Cardiac muscle cell (in vitro differentiated cells and primary cell): ENCODE measurements around the gene PDS5B. TPM values are rescaled to one million over a fixed set of nuclear protein-coding genes. Genes with fewer than 3 reads are reported as not detected.
"Not testable (repeated sequence)": the region's sequence is repeated elsewhere in the genome, so short reads cannot be mapped to it uniquely, and the experiment has no call there.

ENCODE experiments used
- DNase-seq, 2 donors: peaks; one replicate each; pipeline versions ENCODE4 v3.0.0 to v3.0.0-alpha.2; 2010 to 2017; ENCODE audit warnings: low read depth in 1 of 2, low spot score in 1 of 2
- H3K27ac ChIP-seq: fragments of 200-600 bp; sonication (generic); 2 replicates; pipeline ENCODE4 v1.5.1; 2016
- H3K27me3 ChIP-seq: fragments of 200-600 bp; sonication (generic); 2 replicates; pipeline ENCODE4 v1.6.0; 2016; ENCODE audit warnings: control low read depth
- H3K36me3 ChIP-seq: fragments of 200-600 bp; sonication (generic); 2 replicates; pipeline ENCODE4 v1.5.1; 2016; ENCODE audit warnings: control low read depth
- H3K4me1 ChIP-seq: fragments of 200-600 bp; sonication (generic); 2 replicates; pipeline ENCODE4 v1.8.1; 2017; ENCODE audit warnings: low read depth, mild to moderate bottlenecking, mixed run types
- H3K4me3 ChIP-seq: fragments of 200-600 bp; sonication (generic); 2 replicates; pipeline ENCODE4 v1.5.1; 2016; ENCODE audit warnings: mild to moderate bottlenecking
- H3K9me3 ChIP-seq: fragments of 200-600 bp; sonication (generic); 2 replicates; pipeline ENCODE4 v1.5.1; 2017; ENCODE audit warnings: low read depth, mild to moderate bottlenecking, control low read depth
- CTCF ChIP-seq: IDR thresholded peaks from 2 replicates; pipeline ENCODE4 v1.5.1; 2012; ENCODE audit warnings: low read depth, mild to moderate bottlenecking, low read length
- polyA plus RNA-seq: library from polyadenylated mRNA; unstranded; fragments of >200 nt; fragmentation: Nextera tagmentation; extraction: Ambion mirVana; gene quantifications from 2 replicates; pipeline ENCODE4 v1.2.1, GENCODE V29; 2016
- total RNA-seq: library from RNA; depleted of rRNA; stranded (reverse); fragments of >200 nt; gene quantifications from 2 replicates; pipeline ENCODE4 v1.2.3, GENCODE V29; 2016

Gene PDS5B
- total and polyA plus RNA-seq, 2 experiments from 2014 or later: 18.4 to 26.2 TPM

GRCh38 chr13:32723987-32724386, 137.7 kb downstream of the PDS5B start:
- H3K27me3 ChIP-seq: no peaks in the 10 kb centered on the region
- no peaks in the 10 kb centered on the region for H3K9me3 ChIP-seq
- TF ChIP-seq CTCF: no peak
- DNase-seq: no peak
- no peaks in the 10 kb centered on the region for H3K4me1 ChIP-seq
- no peak overlapping the region for H3K27ac ChIP-seq
- no peak overlapping the region for H3K4me3 ChIP-seq
- no peaks in the 10 kb centered on the region for H3K36me3 ChIP-seq

DNA sequence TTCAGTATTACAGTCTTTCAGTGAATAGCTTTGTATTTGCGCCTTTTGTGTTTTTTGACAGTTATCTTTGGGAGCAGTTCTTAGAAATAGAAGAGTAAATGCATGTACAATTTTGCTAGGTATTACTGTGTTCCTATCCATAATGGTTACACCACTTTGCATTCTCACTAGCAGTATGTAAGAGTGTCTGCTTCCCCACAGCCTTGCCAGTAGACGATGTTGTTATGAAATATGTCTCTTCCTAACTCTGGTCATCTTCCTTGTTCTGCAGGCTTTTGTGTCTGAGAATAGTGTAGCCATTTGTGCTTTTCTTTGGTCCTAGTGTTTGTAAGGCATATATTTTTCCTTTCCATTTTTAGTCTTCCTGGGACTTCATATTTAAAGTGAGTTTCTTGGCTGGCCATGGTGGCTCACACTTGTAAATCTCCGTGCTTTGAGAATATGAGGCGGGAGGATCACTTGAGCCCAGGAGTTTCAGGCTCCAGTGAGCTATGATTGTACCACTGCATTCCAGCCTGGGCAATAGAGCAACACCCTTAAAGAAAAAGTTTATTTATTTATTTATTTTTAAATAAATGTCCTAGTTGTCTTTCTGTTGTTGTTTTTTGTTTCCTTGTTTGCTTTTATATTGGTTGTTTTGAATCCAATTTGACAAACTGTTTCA, 140.3 kb downstream of the PDS5B start:
- H3K4me1 ChIP-seq: no peaks in the 10 kb centered on the region
- no peak overlapping the region for H3K27ac ChIP-seq

GRCh38 chr13:32728327-32728726, 142.1 kb downstream of the PDS5B start:
- H3K27ac ChIP-seq: no peak overlapping the region
- no peak for TF ChIP-seq CTCF
- H3K4me3 ChIP-seq: no peak overlapping the region
- no peaks in the 10 kb centered on the region for H3K9me3 ChIP-seq
- no peaks in the 10 kb centered on the region for H3K36me3 ChIP-seq
- DNase-seq: no peak
- H3K27me3 ChIP-seq: no peaks in the 10 kb centered on the region
- no peaks in the 10 kb centered on the region for H3K4me1 ChIP-seq

More for the DNA sequence above, 140.3 kb downstream of the PDS5B start:
- H3K36me3 ChIP-seq: no peaks in the 10 kb centered on the region
- H3K9me3 ChIP-seq: no peaks in the 10 kb centered on the region
- no peak for TF ChIP-seq CTCF
- no peak overlapping the region for H3K4me3 ChIP-seq
- DNase-seq: peak in 1 of 2 donors; percentile 27
- H3K27me3 ChIP-seq: no peaks in the 10 kb centered on the region

- not testable (repeated sequence) for H3K27ac ChIP-seq, H3K36me3 ChIP-seq, H3K9me3 ChIP-seq, H3K4me1 ChIP-seq, H3K27me3 ChIP-seq, H3K4me3 ChIP-seq, DNase-seq
Measured at GRCh38 chr13:32729097-32729496, 142.8 kb downstream of the PDS5B start.

DNA sequence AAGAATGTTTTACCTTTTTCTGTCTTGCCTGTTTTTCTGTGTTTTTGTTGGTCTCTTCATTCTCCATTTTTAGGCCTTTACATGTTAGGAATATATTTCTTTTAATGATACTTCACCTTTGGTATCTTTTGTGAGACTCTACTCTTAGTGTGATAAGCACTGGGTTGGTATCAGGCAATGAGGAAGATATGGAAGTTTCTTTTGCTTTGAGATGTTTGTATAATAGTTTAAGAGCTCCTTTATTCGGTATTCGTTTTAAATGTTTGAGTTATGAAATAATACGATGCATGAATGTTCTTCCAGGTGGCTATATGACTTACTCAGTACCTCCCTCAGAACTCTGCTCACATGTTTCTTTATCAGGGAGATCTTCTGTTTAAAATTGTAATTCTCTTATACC, 144.8 kb downstream of the PDS5B start:
- no peak for TF ChIP-seq CTCF
- no peak overlapping the region for H3K27ac ChIP-seq
- H3K4me3 ChIP-seq: no peak overlapping the region
- H3K36me3 ChIP-seq: no peaks in the 10 kb centered on the region
- H3K4me1 ChIP-seq: no peaks in the 10 kb centered on the region
- no peak for DNase-seq
- no peaks in the 10 kb centered on the region for H3K27me3 ChIP-seq
- no peaks in the 10 kb centered on the region for H3K9me3 ChIP-seq

DNA sequence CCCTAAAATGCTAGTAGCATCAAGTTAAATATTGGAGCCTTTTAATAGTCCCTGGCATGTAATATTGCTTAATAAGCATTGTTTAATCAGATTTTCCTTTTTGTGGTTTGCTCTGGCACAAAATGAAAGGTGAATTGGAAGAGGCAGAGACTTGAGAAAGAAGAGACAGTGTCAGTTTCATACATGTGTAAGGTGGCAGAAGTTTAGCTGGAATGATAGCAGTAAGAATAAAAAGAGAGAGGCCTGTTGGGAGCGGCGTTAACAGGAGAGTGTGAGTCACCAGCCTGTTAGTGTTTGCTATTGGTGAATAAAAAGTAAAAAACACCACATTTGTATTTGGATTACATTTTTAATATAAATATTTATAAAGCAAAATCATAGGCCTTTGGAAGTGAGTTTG, 145.3 kb downstream of the PDS5B start:
- H3K27me3 ChIP-seq: no peaks in the 10 kb centered on the region
- peak in 1 of 2 donors; percentile 23 for DNase-seq
- no peak overlapping the region for H3K27ac ChIP-seq
- no peaks in the 10 kb centered on the region for H3K36me3 ChIP-seq
- no peak overlapping the region for H3K4me3 ChIP-seq
- no peaks in the 10 kb centered on the region for H3K9me3 ChIP-seq
- H3K4me1 ChIP-seq: no peaks in the 10 kb centered on the region
- TF ChIP-seq CTCF: no peak
